Vagina (tissue), 2 donors: ENCODE measurements around the gene CDK7. TPM values are rescaled to one million over a fixed set of nuclear protein-coding genes. Genes with fewer than 3 reads are reported as not detected.

ENCODE experiments used
- DNase-seq, 2 donors: peaks; one replicate each; pipeline ENCODE4 v3.0.0-alpha.2; 2017; ENCODE audit errors: extremely low spot score in 2 of 2
- H3K27ac ChIP-seq: fragments of 200-600 bp; sonication (generic); one replicate; pipeline ENCODE4 v1.5.1; 2019
- H3K27me3 ChIP-seq: fragments of 200-600 bp; sonication (generic); one replicate; pipeline ENCODE4 v1.5.1; 2019
- H3K36me3 ChIP-seq, 2 donors: fragments of 200-600 bp; sonication (generic); one replicate each; pipeline ENCODE4 v1.5.1; 2017 to 2019
- H3K4me1 ChIP-seq: fragments of 200-600 bp; sonication (generic); one replicate; pipeline ENCODE4 v1.5.1; 2019
- H3K4me3 ChIP-seq, 2 donors: fragments of 200-600 bp; sonication (generic); 1 replicate in 1 of 2; 2 replicates in 1 of 2; pipeline ENCODE4 v1.5.1; 2016 to 2019
- H3K9me3 ChIP-seq: fragments of 200-600 bp; sonication (generic); one replicate; pipeline ENCODE4 v1.5.1; 2019
- POLR2A ChIP-seq, 2 donors: fragments of 450-650 bp; IDR thresholded peaks; one replicate each; pipeline ENCODE4 v1.6.1; 2017; ENCODE audit warnings: antibody characterized with exemption in 2 of 2, mild to moderate bottlenecking in 2 of 2, moderate library complexity in 2 of 2
- POLR2AphosphoS5 ChIP-seq, 2 donors: sonication (generic); formaldehyde crosslinking; IDR thresholded peaks; one replicate each; pipeline ENCODE4 v1.9.0; 2017; ENCODE audit warnings: antibody characterized with exemption in 2 of 2, mild to moderate bottlenecking in 2 of 2, low read depth in 1 of 2; ENCODE audit not compliant: insufficient read depth in 1 of 2
- intact Hi-C: fragments of 100-400 bp; cut with DNase I; formaldehyde crosslinking; loops from one replicate; pipeline ENCODE4 v1.15.1; 2023
- total RNA-seq: library from RNA; depleted of rRNA; stranded (reverse); fragments of >200 nt; gene quantifications from one replicate; pipeline ENCODE4 v1.2.3, GENCODE V29; 2016
- TF ChIP-seq, protein P1 (sequence below), 3 experiments: fragments of 450-650 bp in 2 of 3; fragments of 200-600 bp in 1 of 3; sonication (generic) in 1 of 3; IDR thresholded peaks; one replicate each; pipeline ENCODE4 v1.5.1; 2017 to 2019; ENCODE audit warnings: antibody characterized with exemption in 3 of 3, mild to moderate bottlenecking in 2 of 3, moderate library complexity in 2 of 3

Gene CDK7
- total RNA-seq, 1 donor from 2014 or later = 10.6 TPM

GRCh38 chr5:69312459-69313160 lies 77.9 kb downstream of the CDK7 start:
- intact Hi-C loops = no loop called here
- no peaks in the 10 kb centered on the region for H3K27me3 ChIP-seq
- H3K27ac ChIP-seq = no peak overlapping the region
- TF ChIP-seq POLR2AphosphoS5 (IDR thresholded peaks at IDR 0.05; ENCODE audit: insufficient read depth in 1 of 2, low read depth in 1 of 2) (no peak), POLR2A (IDR thresholded peaks at IDR 0.05) (no peak)
- TF ChIP-seq, protein P1, sequence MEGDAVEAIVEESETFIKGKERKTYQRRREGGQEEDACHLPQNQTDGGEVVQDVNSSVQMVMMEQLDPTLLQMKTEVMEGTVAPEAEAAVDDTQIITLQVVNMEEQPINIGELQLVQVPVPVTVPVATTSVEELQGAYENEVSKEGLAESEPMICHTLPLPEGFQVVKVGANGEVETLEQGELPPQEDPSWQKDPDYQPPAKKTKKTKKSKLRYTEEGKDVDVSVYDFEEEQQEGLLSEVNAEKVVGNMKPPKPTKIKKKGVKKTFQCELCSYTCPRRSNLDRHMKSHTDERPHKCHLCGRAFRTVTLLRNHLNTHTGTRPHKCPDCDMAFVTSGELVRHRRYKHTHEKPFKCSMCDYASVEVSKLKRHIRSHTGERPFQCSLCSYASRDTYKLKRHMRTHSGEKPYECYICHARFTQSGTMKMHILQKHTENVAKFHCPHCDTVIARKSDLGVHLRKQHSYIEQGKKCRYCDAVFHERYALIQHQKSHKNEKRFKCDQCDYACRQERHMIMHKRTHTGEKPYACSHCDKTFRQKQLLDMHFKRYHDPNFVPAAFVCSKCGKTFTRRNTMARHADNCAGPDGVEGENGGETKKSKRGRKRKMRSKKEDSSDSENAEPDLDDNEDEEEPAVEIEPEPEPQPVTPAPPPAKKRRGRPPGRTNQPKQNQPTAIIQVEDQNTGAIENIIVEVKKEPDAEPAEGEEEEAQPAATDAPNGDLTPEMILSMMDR (IDR thresholded peaks at IDR 0.05) = no peak
- DNase-seq = no peak
- no peaks in the 10 kb centered on the region for H3K4me1 ChIP-seq
- no peak overlapping the region for H3K4me3 ChIP-seq
- H3K9me3 ChIP-seq = no peaks in the 10 kb centered on the region
- H3K36me3 ChIP-seq = peaks cover 0 to 15% of the 10 kb centered on the region in 2 donors

DNA sequence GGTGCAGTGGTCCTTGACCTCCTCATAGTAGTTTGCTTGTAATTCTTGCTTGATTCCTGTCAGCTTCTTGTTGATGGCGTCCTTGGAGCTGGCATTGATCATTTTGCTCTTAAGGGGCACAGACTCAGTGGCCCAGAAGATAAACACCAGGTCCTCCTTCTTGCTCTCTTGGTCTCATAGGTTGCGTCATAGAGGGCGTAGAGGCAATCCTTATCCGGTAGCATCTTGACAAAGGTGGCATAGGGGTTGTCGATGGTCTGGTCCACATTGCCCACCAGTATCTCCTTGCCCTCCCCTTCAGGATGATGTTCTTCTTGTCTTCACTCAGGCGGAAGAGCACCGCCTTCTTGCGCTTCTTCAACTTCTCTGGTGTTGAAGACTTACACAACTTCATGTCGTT lies 78.7 kb downstream of the CDK7 start:
- Histone ChIP-seq H3K9me3 (no peaks in the 10 kb centered on the region), H3K4me1 (no peaks in the 10 kb centered on the region), H3K27me3 (no peaks in the 10 kb centered on the region), H3K27ac (no peak overlapping the region), H3K36me3 (peaks cover 0 to 15% of the 10 kb centered on the region in 2 donors), H3K4me3 (no peak overlapping the region)
- TF ChIP-seq POLR2AphosphoS5 (IDR thresholded peaks at IDR 0.05; ENCODE audit: insufficient read depth in 1 of 2, low read depth in 1 of 2) (no peak), POLR2A (IDR thresholded peaks at IDR 0.05) (no peak)
- TF ChIP-seq, protein P1 (IDR thresholded peaks at IDR 0.05) = no peak
- intact Hi-C loops = no loop called here
- DNase-seq = no peak

GRCh38 chr5:69315972-69316371 lies 81.3 kb downstream of the CDK7 start:
- Histone ChIP-seq H3K4me1 (no peaks in the 10 kb centered on the region), H3K4me3 (no peak overlapping the region), H3K9me3 (no peaks in the 10 kb centered on the region), H3K27ac (no peak overlapping the region), H3K27me3 (no peaks in the 10 kb centered on the region), H3K36me3 (peaks cover 0 to 15% of the 10 kb centered on the region in 2 donors)
- intact Hi-C loops = no loop called here
- no peak for DNase-seq
- TF ChIP-seq POLR2AphosphoS5 (IDR thresholded peaks at IDR 0.05; ENCODE audit: insufficient read depth in 1 of 2, low read depth in 1 of 2) = no peak
- TF ChIP-seq, protein P1 (IDR thresholded peaks at IDR 0.05) = no peak
- no peak for TF ChIP-seq POLR2A (IDR thresholded peaks at IDR 0.05)

DNA sequence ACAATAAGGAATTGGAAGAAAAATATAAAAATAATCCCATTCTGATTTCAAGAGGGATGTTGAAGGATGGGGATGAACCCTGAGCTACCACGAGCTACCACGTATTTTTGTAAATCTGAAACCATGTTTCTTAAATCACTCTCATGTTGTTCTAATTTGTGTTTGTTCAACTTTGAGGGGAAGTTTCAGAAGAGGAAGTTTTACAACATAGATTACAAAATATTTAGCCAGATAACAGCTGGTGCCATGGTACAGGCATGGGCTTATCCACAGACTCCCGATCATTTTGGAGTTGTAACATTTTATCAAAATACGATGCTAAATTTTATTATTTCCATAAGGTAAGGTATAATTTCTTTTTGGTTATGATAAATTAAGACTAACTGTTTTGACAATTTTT lies 82.7 kb downstream of the CDK7 start:
- Histone ChIP-seq H3K9me3 (no peaks in the 10 kb centered on the region), H3K27me3 (no peaks in the 10 kb centered on the region), H3K36me3 (peaks cover 0 to 15% of the 10 kb centered on the region in 2 donors), H3K27ac (no peak overlapping the region), H3K4me3 (no peak overlapping the region), H3K4me1 (no peaks in the 10 kb centered on the region)
- DNase-seq = no peak
- intact Hi-C loops = no loop called here
- TF ChIP-seq, protein P1 (IDR thresholded peaks at IDR 0.05) = no peak
- TF ChIP-seq POLR2AphosphoS5 (IDR thresholded peaks at IDR 0.05; ENCODE audit: insufficient read depth in 1 of 2, low read depth in 1 of 2) = no peak
- TF ChIP-seq POLR2A (IDR thresholded peaks at IDR 0.05) = no peak

DNA sequence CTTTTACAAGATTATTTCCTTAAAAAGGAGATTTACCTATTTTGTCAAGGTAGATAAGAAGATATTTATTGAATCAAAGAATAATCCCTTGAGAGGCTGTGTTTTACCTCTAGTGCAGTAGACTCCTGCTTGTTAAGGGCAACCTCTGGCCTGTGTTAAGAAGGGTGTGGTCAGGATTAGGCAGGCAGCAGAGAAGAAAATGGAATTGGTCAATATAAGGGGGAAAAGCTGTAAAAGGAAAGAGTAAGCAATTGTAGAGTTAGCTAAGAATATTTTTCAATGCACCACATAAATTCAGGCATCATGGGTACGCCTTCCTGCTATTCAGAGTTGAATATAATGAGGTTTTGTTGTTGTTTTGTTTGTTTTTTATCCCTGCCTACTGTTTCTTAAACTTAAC lies 91.7 kb downstream of the CDK7 start:
- TF ChIP-seq, protein P1 (IDR thresholded peaks at IDR 0.05) = no peak
- TF ChIP-seq POLR2A (IDR thresholded peaks at IDR 0.05) (no peak), POLR2AphosphoS5 (IDR thresholded peaks at IDR 0.05; ENCODE audit: insufficient read depth in 1 of 2, low read depth in 1 of 2) (no peak)
- Histone ChIP-seq H3K4me1 (no peaks in the 10 kb centered on the region), H3K27ac (no peak overlapping the region), H3K4me3 (no peak overlapping the region), H3K9me3 (no peaks in the 10 kb centered on the region), H3K27me3 (no peaks in the 10 kb centered on the region), H3K36me3 (no peaks in the 10 kb centered on the region)
- DNase-seq = no peak
- intact Hi-C loops = no loop called here
